GM12878 (cell line): ENCODE data around the gene ARHGAP6. TPM values are rescaled to one million over a fixed set of nuclear protein-coding genes. Genes with fewer than 3 reads are reported as not detected.

ENCODE experiments used
- ATAC-seq: fragments of 200-7000 bp; cut with Tn5 transposase; 3 replicates; pipeline ENCODE4 v1.9.1; 2020; ENCODE audit warnings: mild to moderate bottlenecking, moderate library complexity
- BruUV-seq: library from RNA; stranded (reverse); fragments of 400-500 nt; replicated peaks from 2 replicates; lab custom pipeline; 2021; lab: Mats Ljungman, UMichigan
- CTCF ChIA-PET: fragments of 300-600 bp; sonication (Branson Sonifier 250); formaldehyde crosslinking; extraction: SDS; loops from one replicate; lab custom pipeline; 2021; ENCODE audit warnings: inconsistent platforms; lab: Yijun Ruan, JAX
- POLR2A ChIA-PET: fragments of 350-600 bp; formaldehyde crosslinking; extraction: SDS; loops from one replicate; lab custom pipeline; 2021; ENCODE audit warnings: inconsistent platforms; lab: Charles Lee
- RAD21 ChIA-PET: fragments of 300-600 bp; sonication (Branson Sonifier 250); formaldehyde crosslinking; loops from one replicate; lab custom pipeline; 2023; ENCODE audit warnings: antibody characterized with exemption; ENCODE audit not compliant: unreplicated experiment; lab: Charles Lee
- SMC1A ChIA-PET: fragments of 300-600 bp; sonication (Branson Sonifier 250); formaldehyde crosslinking; loops from one replicate; lab custom pipeline; 2023; ENCODE audit not compliant: unreplicated experiment, uncharacterized antibody; lab: Charles Lee
- DNase-seq: peaks from one replicate; pipeline ENCODE4 v3.0.0-alpha.2; 2011; ENCODE audit warnings: low read depth, low spot score
- FAIRE-seq: peaks from 3 replicates; lab custom pipeline; 2011; peaks lifted over from hg19 to GRCh38; lab: Jason Lieb, UNC
- H2AFZ ChIP-seq: 2 replicates; pipeline ENCODE4 v1.6.0; 2011; ENCODE audit warnings: low read depth, low read length, control low read depth; ENCODE audit not compliant: control insufficient read depth
- H3K27ac ChIP-seq: 2 replicates; pipeline ENCODE4 v1.5.1; 2011; ENCODE audit warnings: control low read depth; ENCODE audit not compliant: control insufficient read depth, insufficient read depth
- H3K27me3 ChIP-seq, 2 experiments: replicated peaks in 1 of 2; 2 replicates each; pipeline versions ENCODE4 v1.6.0 to v1.6.1; 2011; ENCODE audit warnings: low read length in 1 of 2; ENCODE audit not compliant: control insufficient read depth in 2 of 2, insufficient read depth in 2 of 2
- H3K36me3 ChIP-seq, 2 experiments: 2 replicates each; pipeline ENCODE4 v1.5.1; 2011; ENCODE audit warnings: low read length in 1 of 2; ENCODE audit not compliant: control insufficient read depth in 2 of 2, insufficient read depth in 2 of 2
- H3K4me1 ChIP-seq: 2 replicates; pipeline ENCODE4 v1.6.1; 2011; ENCODE audit warnings: mild to moderate bottlenecking, low read length, moderate library complexity, mixed read lengths; ENCODE audit not compliant: control insufficient read depth, insufficient read depth
- H3K4me2 ChIP-seq: 2 replicates; pipeline ENCODE4 v1.6.0; 2011; ENCODE audit warnings: control low read depth; ENCODE audit not compliant: control insufficient read depth, insufficient read depth
- H3K4me3 ChIP-seq: fragments of 200-600 bp; sonication (generic); 2 replicates; pipeline ENCODE4 v1.5.1; 2016
- H3K79me2 ChIP-seq: 2 replicates; pipeline ENCODE4 v1.6.0; 2011; ENCODE audit warnings: low read length; ENCODE audit not compliant: control insufficient read depth, insufficient read depth
- H3K9ac ChIP-seq: 2 replicates; pipeline ENCODE4 v1.8.0; 2011; ENCODE audit warnings: low read length, control low read depth, mixed read lengths; ENCODE audit not compliant: control insufficient read depth, insufficient read depth
- H3K9me3 ChIP-seq: replicated peaks from 3 replicates; pipeline ENCODE4 v1.5.1; 2011; ENCODE audit warnings: mild to moderate bottlenecking, low read length; ENCODE audit not compliant: control insufficient read depth, insufficient read depth
- H4K20me1 ChIP-seq: 2 replicates; pipeline ENCODE4 v1.6.0; 2011; ENCODE audit not compliant: control insufficient read depth, insufficient read depth
- CBX3 ChIP-seq: fragments of 200-600 bp; sonication (generic); IDR thresholded peaks from 2 replicates; pipeline ENCODE4 v1.6.1; 2016; ENCODE audit warnings: low read depth, borderline replicate concordance
- CEBPB ChIP-seq, 2 experiments: fragments of 150-350 bp in 1 of 2; IDR thresholded peaks; 2 replicates each; pipeline ENCODE4 v1.6.1; 2012 to 2014; ENCODE audit warnings: low read depth in 2 of 2, low read length in 2 of 2, borderline replicate concordance in 1 of 2, inconsistent platforms in 1 of 2
- CREM ChIP-seq: IDR thresholded peaks from 2 replicates; pipeline ENCODE4 v1.6.1; 2014; ENCODE audit warnings: antibody characterized with exemption, low read depth
- GATAD2B ChIP-seq: fragments of 450-650 bp; conservative IDR thresholded peaks from 2 replicates; pipeline ENCODE4 v1.6.1; 2017; ENCODE audit warnings: low read depth, mild to moderate bottlenecking, moderate library complexity
- KAT2A ChIP-seq: conservative IDR thresholded peaks from 2 replicates; pipeline ENCODE4 v1.6.1; 2011; ENCODE audit warnings: low read depth, low read length; ENCODE audit not compliant: control insufficient read depth
- KDM1A ChIP-seq: fragments of 200-600 bp; sonication (generic); IDR thresholded peaks from 2 replicates; pipeline ENCODE4 v1.6.1; 2016; ENCODE audit warnings: borderline replicate concordance
- LARP7 ChIP-seq: fragments of 450-650 bp; IDR thresholded peaks from 2 replicates; pipeline ENCODE4 v1.6.1; 2017; ENCODE audit warnings: mild to moderate bottlenecking
- RELA ChIP-seq: fragments of 450-650 bp; IDR thresholded peaks from 2 replicates; pipeline ENCODE4 v1.8.0; 2014; ENCODE audit warnings: borderline replicate concordance; ENCODE audit not compliant: partially characterized antibody
- RUNX3 ChIP-seq: IDR thresholded peaks from 2 replicates; pipeline ENCODE4 v1.6.1; 2012; ENCODE audit warnings: low read length, inconsistent platforms
- STAT3 ChIP-seq: IDR thresholded peaks from 2 replicates; pipeline ENCODE4 v1.6.1; 2011; ENCODE audit warnings: low read depth, low read length, improper control_type of control experiment
- ZNF24 ChIP-seq: fragments of 450-650 bp; IDR thresholded peaks from 2 replicates; pipeline ENCODE4 v1.6.1; 2017; ENCODE audit warnings: antibody characterized with exemption, mild to moderate bottlenecking
- WGBS: methylation state at CpG from one replicate; pipeline ENCODE4 v1.1.6; 2016; ENCODE audit warnings: low lambda C conversion rate; ENCODE audit not compliant: insufficient replicate concordance, insufficient coverage; ENCODE audit errors: missing lambda C conversion rate; 5-methylcytosine and 5-hydroxymethylcytosine counted together
- in situ Hi-C: fragments of 300-500 bp; cut with MboI; formaldehyde crosslinking; loops from 9 replicates; pipeline ENCODE4 v1.14.3; 2018; ENCODE audit warnings: mixed read lengths
- intact Hi-C: fragments of 100-400 bp; cut with micrococcal nuclease; formaldehyde crosslinking; loops from one replicate; pipeline ENCODE4 v1.14.2; 2022; ENCODE audit not compliant: unreplicated experiment
- polyA plus RNA-seq, 11 experiments: library from polyadenylated mRNA; depleted of rRNA in 4 of 11; unstranded in 6 of 11; stranded (reverse) in 5 of 11; fragments of >200 nt; fragmentation: Nextera tagmentation in 4 of 11; fragmentation: Illumina TruSeq in 1 of 11; extraction: Ambion mirVana in 4 of 11; extraction: Trizol in 1 of 11; gene quantifications; 1 replicate in 1 of 11; 2 replicates in 10 of 11; pipeline versions ENCODE4 v1.2.1 to v1.2.3, GENCODE V29; 2011 to 2016; ENCODE audit warnings: inconsistent platforms in 2 of 11, missing spikeins in 2 of 11, low read depth in 1 of 11
- total RNA-seq, 4 experiments: library from RNA; depleted of rRNA in 3 of 4; stranded (reverse); fragments of >200 nt in 3 of 4; fragmentation: Illumina TruSeq in 1 of 4; extraction: Trizol in 1 of 4; gene quantifications; 2 replicates each; pipeline versions ENCODE4 v1.2.1 to v1.2.3, GENCODE V29; 2013 to 2021
- TF ChIP-seq, protein P1 (sequence below): IDR thresholded peaks from 2 replicates; pipeline ENCODE4 v1.6.1; 2011; ENCODE audit warnings: mild to moderate bottlenecking, low read depth, low read length, moderate library complexity; ENCODE audit not compliant: insufficient replicate concordance

ARHGAP6 gene
- total and polyA plus RNA-seq, 10 of the 15 experiments (the other 5 are each of a cell fraction or from before 2014, with no cell fraction given), result 0.20 to 1.8 (median 0.76) TPM

- no peak for DNase-seq
- POLR2A ChIA-PET, result no interaction called here
- H4K20me1 ChIP-seq, result no peaks in the 10 kb centered on the region
- CTCF ChIA-PET, result no interaction called here
- no peaks in the 10 kb centered on the region; a peak in 1 of 4 replicates for H3K27me3 ChIP-seq
- SMC1A ChIA-PET, result no interaction called here
- H3K9me3 ChIP-seq, result no peaks in the 10 kb centered on the region
- H3K4me3 ChIP-seq, result no peak overlapping the region
- ATAC-seq, result no peak
- no peak overlapping the region for H2AFZ ChIP-seq
- no peak overlapping the region for H3K27ac ChIP-seq
- RAD21 ChIA-PET, result no interaction called here
- no peaks in the 10 kb centered on the region for H3K4me1 ChIP-seq
- in situ Hi-C loops, result no loop called here
- H3K9ac ChIP-seq, result no peak overlapping the region
- no peaks in the 10 kb centered on the region for H3K79me2 ChIP-seq
- TF ChIP-seq KAT2A (no peak), RUNX3 (no peak), KDM1A (no peak), CBX3 (no peak), CREM (no peak), RELA (no peak), LARP7 (no peak), GATAD2B (no peak), STAT3 (no peak), ZNF24 (no peak), CEBPB (IDR thresholded peaks at IDR 0.05; ENCODE audit: borderline replicate concordance in 1 of 2, low read depth in 2 of 2, low read length in 2 of 2) (no peak)
- TF ChIP-seq, protein P1, sequence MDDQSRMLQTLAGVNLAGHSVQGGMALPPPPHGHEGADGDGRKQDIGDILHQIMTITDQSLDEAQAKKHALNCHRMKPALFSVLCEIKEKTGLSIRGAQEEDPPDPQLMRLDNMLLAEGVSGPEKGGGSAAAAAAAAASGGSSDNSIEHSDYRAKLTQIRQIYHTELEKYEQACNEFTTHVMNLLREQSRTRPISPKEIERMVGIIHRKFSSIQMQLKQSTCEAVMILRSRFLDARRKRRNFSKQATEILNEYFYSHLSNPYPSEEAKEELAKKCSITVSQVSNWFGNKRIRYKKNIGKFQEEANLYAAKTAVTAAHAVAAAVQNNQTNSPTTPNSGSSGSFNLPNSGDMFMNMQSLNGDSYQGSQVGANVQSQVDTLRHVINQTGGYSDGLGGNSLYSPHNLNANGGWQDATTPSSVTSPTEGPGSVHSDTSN, result no peak
- H3K4me2 ChIP-seq, result no peak overlapping the region
- FAIRE-seq, result no peak
- H3K36me3 ChIP-seq, result no peaks in the 10 kb centered on the region
- WGBS, result 62% methylated on average over 3 of the region's 3 CpGs
- BruUV-seq, result no TSS peak
- intact Hi-C loops, result loop anchor here (5.0 kb wide), 1 partner anchor 177 kb away; no protein-coding TSS in a partner anchor
Measured at GRCh38 chrX:11265352-11265751, 400.4 kb downstream of the ARHGAP6 start.
